Measurements from ENCODE around the gene CDK5RAP1.

The CDK5RAP1 gene

GRCh38 chr20:33338467-33339258, 62.7 kb downstream of the CDK5RAP1 start:
- Histone ChIP-seq H3K27me3 (ENCODE audit: insufficient read depth, low read depth, severe bottlenecking) (no peaks in the 10 kb centered on the region), H3K36me3 (no peaks in the 10 kb centered on the region), H3K27ac (no peak overlapping the region), H3K4me3 (ENCODE audit: low read depth, low read length) (no peak overlapping the region), H3K9me3 (ENCODE audit: severe bottlenecking) (no peaks in the 10 kb centered on the region)
- no peak for DNase-seq
- no peak for TF ChIP-seq CTCF (IDR thresholded peaks at IDR 0.05; ENCODE audit: low read depth, low read length)

DNA sequence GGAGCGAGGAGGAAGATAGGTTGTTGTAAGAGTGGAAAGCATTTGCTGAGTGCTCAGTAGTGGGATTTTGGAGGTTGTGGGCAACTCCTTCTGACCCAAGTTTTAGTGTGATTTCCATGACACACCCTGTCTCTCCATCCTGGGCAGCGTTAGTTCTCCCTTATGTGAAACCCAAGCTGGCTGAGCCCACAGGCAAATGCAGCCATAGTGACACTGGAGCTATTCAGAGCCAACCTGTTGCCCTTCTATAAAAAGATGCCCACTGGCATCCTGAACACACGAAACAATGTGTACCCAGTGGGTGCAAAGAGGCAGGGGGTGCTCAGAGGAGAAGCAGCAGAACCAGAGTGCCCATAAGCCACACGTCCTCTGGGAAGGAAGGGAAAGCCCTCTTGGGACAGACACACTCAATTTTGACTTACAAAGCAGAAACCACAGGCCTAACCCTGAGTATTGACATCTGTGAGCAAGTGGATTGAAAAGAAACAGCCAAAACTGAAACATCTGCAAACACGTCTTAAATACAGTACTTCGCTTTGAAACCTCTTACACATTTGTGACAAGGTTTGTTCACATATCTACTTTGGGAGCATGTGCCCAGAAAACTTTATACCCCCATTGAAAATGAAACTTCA, 63.7 kb downstream of the CDK5RAP1 start:
- no peak for TF ChIP-seq CTCF (IDR thresholded peaks at IDR 0.05; ENCODE audit: low read depth, low read length)

DNA sequence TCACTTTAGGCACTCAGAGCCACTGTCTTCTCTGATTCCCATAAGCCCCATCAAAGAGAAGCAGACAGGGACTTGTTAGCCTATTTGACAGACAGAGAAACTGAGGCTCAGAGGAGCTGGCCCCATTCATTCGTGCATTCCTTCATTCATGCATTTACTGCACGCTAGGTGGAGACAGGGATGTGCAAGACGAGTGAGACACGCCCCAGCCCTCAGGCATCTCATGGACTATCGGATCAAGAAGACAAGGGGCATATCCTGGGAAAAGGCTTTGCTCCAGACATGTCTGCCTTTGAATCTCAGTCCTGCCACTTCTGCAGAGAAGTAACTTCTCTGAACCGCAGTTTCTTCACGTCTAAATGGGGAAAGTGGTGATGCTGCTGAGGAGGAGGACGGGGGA, 64.2 kb downstream of the CDK5RAP1 start:
- no peak overlapping the region for H3K27ac ChIP-seq

More for the DNA sequence above, 63.7 kb downstream of the CDK5RAP1 start:
- Histone ChIP-seq H3K36me3 (no peaks in the 10 kb centered on the region), H3K9me3 (ENCODE audit: severe bottlenecking) (no peaks in the 10 kb centered on the region), H3K27me3 (ENCODE audit: insufficient read depth, low read depth, severe bottlenecking) (no peaks in the 10 kb centered on the region), H3K4me3 (ENCODE audit: low read depth, low read length) (no peak overlapping the region), H3K27ac (no peak overlapping the region)
- no peak for DNase-seq

GRCh38 chr20:33336375-33336774, 64.9 kb downstream of the CDK5RAP1 start:
- no peaks in the 10 kb centered on the region for H3K9me3 ChIP-seq (ENCODE audit: severe bottlenecking)
- no peaks in the 10 kb centered on the region for H3K36me3 ChIP-seq
- no peaks in the 10 kb centered on the region for H3K27me3 ChIP-seq (ENCODE audit: insufficient read depth, low read depth, severe bottlenecking)
- TF ChIP-seq CTCF (IDR thresholded peaks at IDR 0.05; ENCODE audit: low read depth, low read length), result no peak
- H3K4me3 ChIP-seq (ENCODE audit: low read depth, low read length), result no peak overlapping the region
- H3K27ac ChIP-seq, result no peak overlapping the region
- DNase-seq, result no peak

More for the DNA sequence above, 64.2 kb downstream of the CDK5RAP1 start:
- H3K36me3 ChIP-seq, result no peaks in the 10 kb centered on the region
- DNase-seq, result no peak
- no peaks in the 10 kb centered on the region for H3K9me3 ChIP-seq (ENCODE audit: severe bottlenecking)
- H3K27me3 ChIP-seq (ENCODE audit: insufficient read depth, low read depth, severe bottlenecking), result no peaks in the 10 kb centered on the region
- no peak for TF ChIP-seq CTCF (IDR thresholded peaks at IDR 0.05; ENCODE audit: low read depth, low read length)
- no peak overlapping the region for H3K4me3 ChIP-seq (ENCODE audit: low read depth, low read length)

- Histone ChIP-seq H3K9me3 (ENCODE audit: severe bottlenecking) (no peaks in the 10 kb centered on the region), H3K27ac (no peak overlapping the region), H3K4me3 (ENCODE audit: low read depth, low read length) (no peak overlapping the region), H3K36me3 (no peaks in the 10 kb centered on the region), H3K27me3 (ENCODE audit: insufficient read depth, low read depth, severe bottlenecking) (no peaks in the 10 kb centered on the region)
- DNase-seq, result no peak
- no peak for TF ChIP-seq CTCF (IDR thresholded peaks at IDR 0.05; ENCODE audit: low read depth, low read length)
Observed at GRCh38 chr20:33334111-33334510, 67.2 kb downstream of the CDK5RAP1 start.

Measured in WERI-Rb-1 (cell line).